ENCODE results near the gene PSMG3.

The PSMG3 gene

DNA sequence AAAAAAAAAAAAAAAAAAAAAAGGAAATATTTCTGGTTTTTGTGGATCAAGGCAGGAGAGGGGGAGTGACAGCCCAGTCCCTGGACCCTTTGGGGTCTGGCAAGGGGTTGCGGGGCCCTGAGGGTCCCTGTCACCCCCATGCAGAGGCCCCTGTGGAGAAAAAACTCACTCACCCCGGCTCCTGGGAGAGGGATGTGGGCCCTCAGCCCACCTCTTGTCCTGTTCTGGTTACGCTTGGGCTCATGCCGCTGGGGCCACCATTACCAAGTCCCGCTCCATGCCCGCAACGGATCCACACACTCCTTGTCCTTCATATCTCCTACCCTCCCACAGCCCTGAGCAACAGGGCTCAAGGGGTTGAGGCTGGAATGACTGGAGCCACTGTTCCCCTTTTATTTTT is 12.8 kb downstream of the PSMG3 start:
- DNase-seq, result no peak

DNA sequence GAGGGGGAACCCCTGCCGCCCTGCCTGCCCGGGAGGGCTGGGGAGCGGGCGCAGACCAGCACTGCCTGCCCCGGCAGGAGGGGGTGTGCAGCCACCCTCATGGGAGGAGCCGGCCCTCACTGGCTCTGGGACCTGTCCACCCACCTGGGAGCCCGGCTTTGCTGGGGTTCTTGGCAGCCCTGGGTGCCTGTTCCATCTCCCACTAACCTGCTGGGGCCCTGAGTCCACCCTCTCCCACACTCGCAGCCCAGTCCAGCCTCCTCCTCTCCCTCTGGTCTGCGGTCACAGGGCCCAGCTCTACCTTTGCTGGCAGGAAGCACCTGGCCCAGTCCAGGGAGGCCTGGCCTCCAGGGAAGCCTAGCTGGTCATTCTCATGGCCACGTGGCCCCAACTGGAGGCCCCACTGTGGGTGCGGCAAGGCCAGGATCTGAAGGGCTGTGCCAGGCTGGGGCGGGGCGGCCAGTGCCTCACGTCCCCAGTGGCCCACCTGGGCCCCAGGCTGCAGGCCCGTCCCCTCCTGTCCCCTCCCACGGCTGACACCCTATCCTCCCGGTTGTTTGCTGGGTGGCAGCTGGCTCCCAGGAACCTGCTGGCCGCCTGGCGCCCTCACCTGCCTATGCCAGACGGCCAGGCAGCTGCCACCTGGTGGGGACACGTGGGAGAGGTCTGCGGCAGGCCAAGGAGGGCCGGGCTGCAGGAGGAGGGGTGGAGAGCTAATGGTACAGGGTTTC is 13.9 kb downstream of the PSMG3 start, which contains the start of gene TMEM184A:
Gene TMEM184A, minus strand, starts transcription at position 393 of the 731 bp plus-strand sequence. CDS start 721 bp downstream, outside the sequence.
- DNase-seq, result peak; percentile 48

DNA sequence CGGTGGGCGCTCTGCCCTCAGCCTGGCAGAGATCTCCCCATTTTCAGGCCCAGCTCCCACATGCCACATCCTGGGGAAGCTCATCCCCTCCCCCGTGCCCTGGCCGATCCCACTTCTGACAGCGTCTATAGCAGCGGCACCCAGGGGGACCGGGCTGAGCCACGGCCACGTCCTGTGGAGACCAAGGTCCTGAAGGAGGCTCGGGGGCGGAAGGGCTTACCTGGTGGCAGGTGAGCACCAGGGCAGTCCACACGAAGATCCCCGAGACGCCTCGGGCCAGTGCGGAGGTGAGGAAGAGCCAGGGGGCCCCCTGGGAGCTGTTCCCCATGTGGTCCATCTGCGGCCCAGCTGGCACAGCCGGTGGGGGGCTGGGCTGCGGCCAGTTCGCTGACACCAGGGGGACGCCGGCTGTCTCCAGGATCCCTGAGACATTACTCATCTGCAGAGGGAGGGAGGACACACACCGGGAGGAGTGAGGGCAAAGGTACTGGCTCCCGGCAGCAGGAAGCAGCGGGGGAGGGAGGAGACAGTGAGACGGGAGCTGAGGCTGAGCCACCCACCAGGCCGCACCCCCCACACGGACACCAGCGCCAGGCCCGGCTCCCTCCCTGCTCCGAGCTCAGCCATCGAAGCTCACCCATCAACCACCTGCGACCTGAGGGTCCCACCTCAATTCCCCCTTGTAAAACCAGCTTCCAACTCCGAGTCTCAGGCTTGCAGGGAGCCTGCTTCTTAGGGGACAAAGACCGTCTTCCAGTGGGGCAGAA is 14.6 kb downstream of the PSMG3 start:
- peak; percentile 16 for DNase-seq

DNA sequence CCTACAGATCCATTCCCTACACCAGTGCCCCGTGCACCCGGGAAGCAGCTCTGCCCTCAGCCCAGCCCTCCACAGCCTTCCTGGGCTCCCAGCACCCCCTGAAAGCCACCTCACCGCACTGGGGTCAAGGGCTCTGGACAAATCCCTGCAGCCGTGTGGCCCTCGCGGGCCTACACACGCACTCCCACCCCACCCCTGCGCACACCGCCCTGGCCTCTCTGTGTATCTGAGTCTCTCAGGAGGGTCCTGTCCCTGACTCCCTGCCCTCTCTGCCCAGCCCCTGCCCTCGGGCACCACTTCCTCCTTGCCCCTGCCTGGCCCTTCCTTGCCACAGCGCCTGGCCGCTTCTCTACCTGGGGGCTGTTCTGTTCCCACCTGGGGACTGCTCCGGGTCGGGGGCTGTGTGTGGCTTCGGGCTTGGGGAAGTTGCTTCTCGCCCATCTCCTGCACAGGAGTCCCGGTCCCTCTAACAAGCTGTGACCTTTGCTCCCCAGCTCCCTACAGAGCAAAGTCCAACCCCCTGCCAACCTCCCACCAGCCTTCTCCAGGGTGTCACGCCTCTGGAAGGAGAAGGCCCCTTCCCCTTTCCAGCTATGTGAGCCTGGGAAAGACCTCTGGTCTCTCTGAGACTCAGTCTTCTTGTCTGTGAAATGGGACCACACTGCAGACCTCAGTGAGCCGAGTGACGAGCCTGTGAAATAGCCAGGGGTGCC is 15.3 kb downstream of the PSMG3 start:
- peak; percentile 13 for DNase-seq

DNA sequence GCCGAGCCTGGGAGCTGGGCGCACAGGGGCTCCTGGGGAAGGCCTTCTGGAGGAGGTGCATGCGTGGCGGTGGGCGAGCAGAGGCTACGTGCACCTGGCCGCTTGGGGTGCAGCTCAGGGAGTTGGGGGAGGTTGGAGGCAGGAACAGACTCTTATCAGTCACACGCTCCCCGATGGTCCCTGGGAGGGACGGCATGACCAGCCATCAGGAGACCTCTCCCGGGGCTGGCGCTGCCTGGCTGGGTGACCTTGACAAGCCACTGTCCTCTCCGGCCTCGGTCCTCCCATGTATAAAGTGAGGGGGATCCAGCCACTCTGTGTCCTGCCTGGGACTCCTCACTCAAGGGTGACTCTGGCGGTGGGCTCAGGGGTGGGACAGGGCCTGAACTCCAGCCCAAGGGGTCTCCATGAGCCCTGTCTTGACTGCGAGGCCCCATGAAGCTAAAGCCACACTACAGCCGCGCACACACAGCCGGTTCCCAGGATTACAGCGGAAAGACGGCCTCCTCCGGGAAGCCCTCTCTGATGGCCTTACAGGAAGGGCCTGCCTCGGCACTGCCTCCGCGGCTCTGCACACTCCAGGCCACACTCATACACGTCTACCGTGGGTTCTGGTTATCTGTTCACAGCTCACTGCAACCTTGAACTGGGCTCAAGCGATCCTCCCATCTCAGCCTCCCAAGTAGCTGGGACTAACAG is 16.2 kb downstream of the PSMG3 start:
- no peak for DNase-seq

DNA sequence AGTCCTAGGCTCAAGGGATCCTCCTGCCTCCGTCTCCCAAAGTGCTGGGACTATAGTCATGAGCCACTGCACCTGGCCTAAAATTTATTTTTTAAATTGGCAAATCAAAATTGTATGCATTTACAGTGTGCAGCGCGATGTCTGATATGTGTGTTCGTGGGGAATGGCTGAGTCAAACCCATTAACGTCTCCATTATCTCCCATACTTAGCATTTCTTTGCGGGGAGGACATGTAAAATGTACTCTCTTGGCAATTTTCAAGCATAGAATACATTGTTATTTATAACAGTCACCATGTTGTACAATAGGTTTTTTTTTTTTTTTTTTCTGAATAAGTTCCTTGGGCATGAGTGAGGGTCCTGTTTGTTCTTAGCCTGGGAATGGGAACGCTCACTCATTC is 17.6 kb downstream of the PSMG3 start:
- DNase-seq, result no peak

DNA sequence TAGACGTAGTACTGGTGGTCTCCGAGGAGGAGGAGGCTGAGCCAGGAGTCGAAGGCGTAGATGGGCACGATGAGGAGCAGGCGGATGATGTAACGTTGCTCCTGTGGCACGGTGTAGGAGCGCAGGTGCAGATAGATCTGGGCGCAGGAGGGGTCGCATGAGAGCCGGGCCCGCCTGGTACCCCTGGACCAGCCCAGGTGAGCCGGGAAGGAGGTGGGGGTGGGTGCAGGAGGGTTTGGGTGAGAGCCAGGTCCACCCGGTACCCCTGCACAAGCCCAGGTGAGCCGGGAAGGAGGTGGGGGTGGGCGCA is 19.0 kb downstream of the PSMG3 start:
- no peak for DNase-seq

DNA sequence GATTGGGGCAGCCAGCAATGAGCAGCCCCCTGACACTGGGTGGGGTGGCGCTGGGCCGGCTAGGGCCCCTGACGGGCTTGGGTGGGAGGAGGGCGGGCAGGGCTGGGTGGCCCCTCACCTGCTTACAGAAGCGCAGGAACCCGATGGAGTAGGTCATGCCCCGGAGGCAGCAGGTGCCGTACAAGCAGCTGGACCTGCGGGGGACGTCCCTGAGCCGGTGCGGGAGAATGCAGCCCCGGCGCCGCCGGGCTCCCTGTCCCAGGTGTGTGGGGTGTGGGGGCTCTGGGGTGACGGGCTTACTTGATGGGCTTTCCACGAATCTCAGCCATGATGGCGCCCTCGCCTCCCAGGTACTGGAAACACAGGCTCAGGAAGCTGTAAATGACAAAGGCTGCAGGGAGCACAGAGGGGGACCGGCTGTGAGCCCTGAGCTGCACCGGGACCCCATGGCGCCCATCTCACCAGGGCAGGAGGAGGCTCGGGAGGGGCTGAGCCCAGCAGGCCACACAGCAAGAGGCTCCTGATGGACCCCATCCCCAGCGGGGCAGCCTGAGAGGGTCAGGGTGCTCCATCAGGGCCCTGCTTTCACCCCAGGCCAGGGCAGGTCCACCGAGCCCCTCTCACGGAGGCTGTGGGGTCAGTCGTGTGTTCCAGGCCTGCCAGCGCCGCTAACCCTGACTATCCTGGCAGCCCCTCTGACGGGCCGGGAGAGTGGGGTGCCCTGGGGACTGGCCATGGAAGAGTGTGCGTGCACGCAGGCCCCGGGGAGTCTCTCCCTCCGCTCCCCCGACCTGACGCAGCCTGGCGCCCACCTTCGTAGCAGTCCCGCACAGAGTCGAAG is 19.6 kb downstream of the PSMG3 start:
- DNase-seq, result no peak

DNA sequence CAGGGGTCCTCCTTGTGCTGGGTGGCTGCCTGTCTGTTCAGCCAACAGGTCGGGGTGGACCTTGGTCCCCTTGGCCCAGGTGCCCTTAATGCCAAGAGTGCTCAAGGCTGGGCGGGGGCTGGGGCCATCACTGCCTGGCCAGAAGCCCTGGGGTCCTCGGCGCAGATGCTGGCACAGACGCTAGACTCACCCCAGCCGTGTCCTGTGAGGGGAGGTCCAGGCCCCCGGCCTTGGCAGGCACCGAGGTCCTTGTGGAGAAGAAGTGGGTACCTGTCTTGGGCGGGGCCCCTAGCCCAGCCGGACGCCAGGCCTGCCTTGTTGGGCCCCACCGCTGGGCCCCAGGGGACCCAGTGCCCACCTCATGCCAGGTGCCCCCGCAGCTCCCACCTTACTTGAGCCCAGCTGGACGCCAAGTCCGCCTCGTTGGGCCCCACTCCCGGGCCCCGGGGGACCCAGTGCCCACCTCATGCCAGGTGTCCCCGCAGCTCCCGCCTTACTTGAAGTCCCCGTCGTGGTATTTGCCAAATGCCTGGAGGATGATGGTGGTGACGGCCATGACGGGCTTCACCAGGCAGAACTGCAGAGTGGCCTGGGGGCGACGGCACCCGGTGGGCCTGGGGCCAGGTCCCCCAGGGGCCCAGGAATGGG is 20.4 kb downstream of the PSMG3 start:
- DNase-seq, result no peak

DNA sequence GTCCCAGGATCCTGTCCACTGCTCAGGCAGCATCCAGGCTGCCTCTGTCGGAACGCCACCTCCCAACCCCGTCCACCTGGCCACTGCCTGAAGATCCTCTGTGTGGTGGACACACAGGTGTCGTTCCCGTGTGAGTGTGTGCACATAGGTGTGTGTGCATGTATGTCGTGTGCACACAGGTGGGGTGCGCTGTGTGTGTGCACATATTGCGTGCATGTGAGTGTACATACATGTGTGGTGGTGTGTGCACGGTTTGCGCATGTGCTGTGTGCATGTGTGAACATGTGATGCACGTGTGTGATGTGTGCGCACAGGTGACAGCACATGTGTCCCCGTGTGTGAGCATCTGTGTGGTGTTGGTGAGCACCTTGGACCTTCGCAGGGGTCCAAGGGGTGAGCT is 20.9 kb downstream of the PSMG3 start:
- no peak for DNase-seq

DNA sequence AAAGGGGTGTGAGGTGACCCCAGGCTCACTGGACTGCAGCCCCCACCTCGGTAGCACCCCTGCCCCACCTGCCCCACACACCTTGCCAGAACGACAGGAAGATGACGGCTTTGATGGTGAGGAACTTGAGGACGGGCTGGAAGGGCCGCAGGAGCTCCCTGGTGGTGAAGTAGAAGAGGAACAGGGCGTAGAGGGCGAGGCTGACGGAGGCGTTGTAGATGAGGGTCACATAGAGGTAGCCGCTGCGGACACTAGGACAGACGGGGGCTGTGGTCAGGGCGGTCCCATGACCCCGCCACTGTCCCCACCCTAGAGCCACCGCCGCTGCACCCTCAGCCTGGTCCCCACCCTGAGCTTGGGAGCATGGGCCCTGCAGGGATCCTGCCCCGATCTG is 21.4 kb downstream of the PSMG3 start:
- no peak for DNase-seq

DNA sequence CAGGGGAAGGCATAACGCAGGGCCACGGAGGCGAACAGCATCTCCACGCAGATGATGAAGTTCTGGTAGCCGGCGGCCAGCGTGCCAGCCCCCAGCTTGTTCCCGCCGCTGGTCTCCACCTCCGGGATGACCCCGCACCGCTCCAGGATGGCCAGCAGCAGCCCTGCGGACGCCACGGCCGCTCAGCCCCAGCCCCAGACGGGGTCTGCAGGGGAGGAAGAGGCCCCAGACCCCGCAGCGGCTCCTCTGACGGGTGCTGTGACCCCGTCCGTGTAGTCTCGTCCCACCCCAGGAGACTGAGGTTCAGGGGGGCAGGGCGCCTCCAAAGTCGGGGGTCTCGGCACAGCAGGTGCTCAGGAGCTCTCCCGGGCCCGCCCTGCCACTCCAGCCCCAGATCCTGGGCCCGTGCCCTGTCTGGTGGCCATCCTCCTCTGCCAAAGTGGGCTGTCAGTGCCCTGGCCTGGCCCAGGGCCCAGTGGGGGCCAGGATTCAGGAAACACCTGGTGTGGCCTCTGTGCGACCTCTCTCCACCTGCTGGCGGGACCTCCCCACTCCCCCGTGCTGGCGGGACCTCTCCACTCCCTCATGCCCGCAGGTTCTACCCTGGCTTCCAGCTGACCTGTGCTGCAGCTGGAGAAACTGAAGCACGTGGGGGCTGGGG is 21.9 kb downstream of the PSMG3 start:
- DNase-seq, result no peak

DNA sequence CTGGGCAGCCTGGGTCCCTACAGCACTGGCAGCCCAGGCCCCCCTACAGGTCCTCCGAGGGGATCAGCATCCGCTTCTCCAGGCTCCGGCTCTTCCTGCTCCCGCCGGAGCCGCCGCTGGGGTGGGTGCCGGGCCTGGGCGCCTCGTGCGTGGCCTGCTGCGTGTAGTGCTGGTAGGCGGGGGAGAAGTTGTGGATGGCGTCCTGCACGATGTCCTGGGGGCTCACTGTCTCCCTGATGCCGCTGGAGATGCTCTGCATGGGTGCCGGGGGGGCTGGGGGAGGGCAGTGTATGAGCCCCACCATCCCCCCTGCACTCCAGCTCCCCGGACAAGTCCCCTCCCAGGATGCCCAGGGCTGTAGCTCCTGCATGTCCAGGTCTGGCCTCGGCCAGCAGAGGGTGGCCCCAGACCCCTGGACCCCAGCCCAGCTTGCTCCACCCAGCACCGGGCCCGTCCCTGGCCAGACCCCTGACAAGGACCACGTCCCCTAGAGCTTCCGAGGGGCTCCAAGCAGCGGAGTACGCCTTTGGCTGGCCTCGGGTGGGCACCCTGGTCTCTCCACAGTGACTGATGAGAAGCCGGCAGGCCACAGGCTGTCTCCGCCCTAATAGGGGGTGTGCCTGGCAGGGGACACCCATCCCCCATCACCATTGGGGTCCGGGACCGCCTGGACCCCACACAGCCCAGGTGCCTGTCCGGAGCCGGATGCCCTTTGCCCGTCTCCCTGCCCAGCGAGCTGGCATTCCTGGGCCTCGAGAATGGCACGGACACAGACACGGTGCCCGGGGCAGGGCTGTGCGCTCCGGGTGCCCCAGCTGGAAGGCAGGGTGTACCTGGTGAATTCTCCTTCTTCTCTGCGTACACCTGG is 22.7 kb downstream of the PSMG3 start:
- DNase-seq, result no peak

DNA sequence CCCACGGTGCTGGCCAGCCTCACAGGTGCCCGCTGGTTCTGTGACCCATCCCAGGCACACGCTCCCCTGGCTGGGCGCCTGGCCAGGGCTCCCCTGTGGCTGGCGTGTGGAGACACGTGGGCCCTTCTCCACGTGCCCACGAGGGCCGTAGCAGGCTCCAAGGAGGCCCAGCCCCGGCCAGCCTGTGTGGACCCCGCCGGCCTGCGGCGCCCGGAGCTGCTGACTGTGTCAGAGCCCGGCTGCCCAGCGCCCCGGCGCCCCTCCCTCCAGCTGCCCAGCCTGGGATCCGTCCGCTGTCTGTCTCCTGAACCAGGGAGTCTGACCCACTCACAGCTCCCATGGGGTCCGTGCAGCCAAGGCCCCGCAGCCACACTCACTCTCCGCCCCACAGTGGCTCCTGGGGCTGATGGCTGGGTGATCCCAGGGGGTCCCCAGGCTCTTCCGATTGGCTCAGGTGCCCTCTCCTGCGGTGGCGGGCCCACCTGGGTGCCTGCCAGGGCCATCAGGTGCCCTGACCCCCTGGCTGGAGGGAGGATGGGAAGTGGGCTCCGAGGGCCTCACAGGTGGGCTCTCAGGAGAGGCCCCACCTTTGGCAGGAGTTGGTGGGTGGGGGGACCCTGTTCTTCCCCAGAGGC is 23.4 kb downstream of the PSMG3 start:
- DNase-seq, result no peak

DNA sequence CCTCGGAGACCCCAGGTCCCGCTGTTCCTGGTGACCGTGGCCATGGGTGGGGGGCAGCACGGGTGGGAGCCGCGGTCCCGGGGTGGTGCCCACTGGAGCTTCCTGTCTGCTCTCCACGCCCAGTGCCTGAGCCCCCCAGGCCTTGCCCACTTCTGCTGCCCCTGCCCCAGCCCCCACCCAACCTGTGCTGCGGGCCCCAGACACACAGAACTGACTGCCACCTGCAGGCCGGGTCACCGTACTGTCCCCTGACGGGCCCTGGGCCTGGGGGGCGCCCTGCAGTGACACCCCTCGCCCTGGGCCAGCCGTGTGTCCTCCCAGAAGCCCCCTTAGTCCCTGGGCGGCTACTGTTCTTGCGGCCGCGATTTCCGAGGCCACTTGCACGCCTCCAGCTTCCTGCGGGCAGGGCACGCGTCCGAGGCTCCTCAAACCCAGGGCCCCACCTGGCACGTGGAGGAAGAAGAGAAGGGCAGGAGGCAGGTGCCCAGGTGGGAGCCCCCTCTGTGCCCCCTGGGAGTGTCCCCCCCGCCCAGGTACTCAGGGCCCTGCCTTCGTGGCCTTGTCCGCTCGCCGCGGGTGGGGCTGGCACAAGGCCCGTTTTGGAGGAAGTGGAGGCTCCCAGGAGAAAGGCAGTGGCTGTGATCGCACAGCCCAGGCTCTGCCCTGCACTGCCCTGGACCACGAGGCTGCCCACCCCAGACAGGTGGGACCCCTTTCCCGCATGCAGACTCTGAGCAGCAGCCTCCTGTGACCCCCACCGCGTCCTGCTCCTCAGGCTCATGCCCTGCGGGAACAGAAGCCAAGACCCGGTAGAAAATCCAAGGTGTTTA is 24.2 kb downstream of the PSMG3 start:
- DNase-seq, result no peak

DNA sequence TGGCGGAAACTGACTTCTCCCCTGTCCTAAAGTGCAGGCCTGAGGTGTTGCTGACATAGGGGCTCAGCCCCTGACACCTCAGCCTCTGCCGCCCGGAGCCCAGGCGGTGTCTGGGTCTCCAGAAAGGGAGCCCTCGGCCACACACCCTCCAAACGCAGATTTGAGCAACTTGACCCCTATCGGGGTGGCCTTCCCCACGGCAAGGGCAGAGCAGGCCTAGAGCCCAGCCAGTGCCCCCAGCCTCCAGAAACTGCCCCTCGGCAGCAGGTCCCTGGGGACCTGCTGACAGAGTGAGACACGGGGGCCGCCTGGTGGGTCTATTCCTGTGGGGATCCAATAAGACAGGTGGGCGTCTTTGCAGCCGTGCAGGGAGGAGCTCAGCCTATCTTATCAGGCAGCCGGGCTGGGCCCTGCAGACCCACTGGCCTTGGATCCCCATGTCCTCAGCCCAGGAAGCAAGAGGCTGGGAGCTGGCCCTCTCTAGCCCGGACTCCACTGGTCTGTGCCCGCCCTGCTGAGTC is 24.9 kb downstream of the PSMG3 start:
- peak; percentile 14 for DNase-seq

DNA sequence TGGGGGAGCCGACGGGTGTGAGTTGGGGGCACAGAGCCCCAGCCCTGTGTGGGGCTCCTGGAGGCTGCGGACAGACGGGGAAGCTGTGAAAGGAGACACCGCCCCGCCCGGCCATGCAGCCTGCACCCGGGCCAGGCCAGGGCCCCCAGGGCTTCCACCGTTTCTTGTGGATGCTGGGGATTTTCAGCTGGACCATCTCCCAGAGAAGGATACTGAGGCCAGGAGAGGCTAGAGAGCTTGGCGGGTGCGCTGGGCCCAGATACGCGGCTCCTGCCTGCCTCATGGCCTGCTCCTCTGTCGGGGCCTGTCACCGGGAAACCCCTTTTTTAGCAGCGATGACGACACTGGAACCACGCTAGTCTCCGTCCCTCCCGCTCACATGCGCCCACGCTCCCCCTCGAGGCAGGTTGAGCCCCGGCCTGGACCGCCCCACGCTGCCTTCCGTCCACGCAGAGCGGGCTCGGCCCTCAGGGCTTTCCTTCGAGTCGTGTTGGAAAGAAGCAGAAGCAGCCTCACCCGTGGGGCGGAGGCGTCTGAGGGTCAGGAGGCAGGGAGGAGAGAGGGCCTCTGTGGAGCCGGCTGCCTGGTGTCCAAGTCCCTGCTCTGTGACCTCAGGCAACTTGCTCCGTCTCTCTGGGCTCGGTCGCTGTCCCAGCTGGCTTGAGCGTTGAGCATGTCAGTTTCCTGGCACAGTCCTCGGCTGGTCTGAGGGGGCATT is 25.5 kb downstream of the PSMG3 start:
- peak; percentile 22 for DNase-seq

DNA sequence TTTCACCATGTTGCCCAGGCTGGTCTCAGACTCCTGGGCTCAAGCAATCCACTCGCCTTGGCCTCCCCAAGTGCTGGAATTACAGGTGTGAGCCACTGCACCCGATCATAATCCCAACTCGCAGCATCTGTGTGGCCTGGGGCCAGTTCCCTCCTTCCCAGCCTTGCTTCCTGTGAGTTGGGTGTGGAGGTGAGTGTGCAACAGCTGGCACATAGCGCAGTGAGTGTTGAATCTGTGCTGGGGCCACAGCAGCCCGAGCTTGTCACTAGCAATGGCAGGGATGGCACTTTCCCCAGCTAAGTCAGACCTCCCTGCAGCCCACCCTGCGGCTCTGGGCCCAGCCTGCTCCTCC is 26.0 kb downstream of the PSMG3 start:
- DNase-seq, result no peak
